Anterior cingulate cortex (tissue), 58 donors: ENCODE results near the gene BTRC.

Experiments used
- DNase-seq, 58 donors: peaks; one replicate each; lab custom pipeline; 2025; lab: John Stamatoyannopoulos, UW

BTRC gene

GRCh38 chr10:101467286-101467770 lies 113.4 kb downstream of the BTRC start:
- peak in 6 of 58 donors; percentile 2 to 39 (median 14) for DNase-seq

- no peak for DNase-seq
Observed at GRCh38 chr10:101468159-101468558, 114.2 kb downstream of the BTRC start.

GRCh38 chr10:101476383-101476782 lies 122.4 kb downstream of the BTRC start:
- no peak for DNase-seq

GRCh38 chr10:101478956-101479355 lies 125.0 kb downstream of the BTRC start:
- DNase-seq: no peak

- peak in 1 of 58 donors; percentile 6 for DNase-seq
Observed at GRCh38 chr10:101481256-101481655, 127.3 kb downstream of the BTRC start.

GRCh38 chr10:101482568-101482967 lies 128.6 kb downstream of the BTRC start:
- no peak for DNase-seq

GRCh38 chr10:101484175-101484745 lies 130.3 kb downstream of the BTRC start:
- DNase-seq: peak in 2 of 58 donors; percentile 8 to 14

- DNase-seq: no peak
Observed at GRCh38 chr10:101485207-101485606, 131.2 kb downstream of the BTRC start.

GRCh38 chr10:101485681-101486554 lies 132.0 kb downstream of the BTRC start:
- DNase-seq: peak in 24 of 58 donors; percentile 7 to 52 (median 20)

- DNase-seq: no peak
Observed at GRCh38 chr10:101487399-101487798, 133.4 kb downstream of the BTRC start.

- DNase-seq: no peak
Observed at GRCh38 chr10:101489355-101489754, 135.4 kb downstream of the BTRC start.

GRCh38 chr10:101490026-101490425 lies 136.1 kb downstream of the BTRC start:
- DNase-seq: no peak

GRCh38 chr10:101492205-101492604 lies 138.2 kb downstream of the BTRC start:
- DNase-seq: no peak

GRCh38 chr10:101492814-101493213 lies 138.8 kb downstream of the BTRC start:
- DNase-seq: no peak

- DNase-seq: no peak
Observed at GRCh38 chr10:101493249-101493648, 139.3 kb downstream of the BTRC start.

- DNase-seq: no peak
Observed at GRCh38 chr10:101493782-101494281, 139.9 kb downstream of the BTRC start.

GRCh38 chr10:101494650-101495049 lies 140.7 kb downstream of the BTRC start:
- no peak for DNase-seq

- no peak for DNase-seq
Observed at GRCh38 chr10:101495324-101495925, 141.5 kb downstream of the BTRC start.

- no peak for DNase-seq
Observed at GRCh38 chr10:101504438-101504837, 150.5 kb downstream of the BTRC start.

GRCh38 chr10:101506829-101507661 lies 153.1 kb downstream of the BTRC start:
- no peak for DNase-seq
